Testis (tissue), 3 donors: ENCODE data around the gene ADAMTSL1. TPM values are rescaled to one million over a fixed set of nuclear protein-coding genes. Genes with fewer than 3 reads are reported as not detected.

Experiments
- DNase-seq: peaks from one replicate; pipeline ENCODE4 v3.0.0-alpha.2; 2019
- H3K27ac ChIP-seq, 2 donors: fragments of 200-600 bp; sonication (generic); one replicate each; pipeline ENCODE4 v1.5.1; 2019
- H3K27me3 ChIP-seq: fragments of 200-600 bp; sonication (generic); one replicate; pipeline ENCODE4 v1.5.1; 2019
- H3K36me3 ChIP-seq: fragments of 200-600 bp; sonication (generic); one replicate; pipeline ENCODE4 v1.5.1; 2017; ENCODE audit warnings: low read depth; ENCODE audit errors: missing control alignments
- H3K4me1 ChIP-seq: fragments of 200-600 bp; sonication (generic); one replicate; pipeline ENCODE4 v1.5.1; 2019
- H3K4me3 ChIP-seq, 2 donors: fragments of 200-600 bp; sonication (generic); one replicate each; pipeline ENCODE4 v1.5.1; 2017 to 2019
- H3K9me3 ChIP-seq: fragments of 200-600 bp; sonication (generic); one replicate; pipeline ENCODE4 v1.5.1; 2017
- POLR2A ChIP-seq: fragments of 450-650 bp; IDR thresholded peaks from one replicate; pipeline ENCODE4 v1.6.1; 2017; ENCODE audit warnings: antibody characterized with exemption, mild to moderate bottlenecking, moderate library complexity
- WGBS, 2 donors: methylation state at CpG; one replicate each; pipeline ENCODE4 v1.1.5; 2018; 5-methylcytosine and 5-hydroxymethylcytosine counted together
- intact Hi-C: fragments of 100-400 bp; cut with DNase I; formaldehyde crosslinking; loops from one replicate; pipeline ENCODE4 v1.15.1; 2023; ENCODE audit warnings: low total_unique reads
- polyA plus RNA-seq: library from polyadenylated mRNA; stranded (reverse); fragments of 350-450 nt; fragmentation: Illumina TruSeq; extraction: RNeasy Lipid Tissue Mini Kit (QIAGEN cat#74804); gene quantifications from one replicate; pipeline ENCODE4 v1.2.3, GENCODE V29; 2014; ENCODE audit warnings: low read depth, low replicate concordance; ENCODE audit not compliant: insufficient read depth
- total RNA-seq, 2 donors: library from RNA; depleted of rRNA; stranded (reverse); fragments of >200 nt; gene quantifications; one replicate each; pipeline ENCODE4 v1.2.3, GENCODE V29; 2016
- TF ChIP-seq, protein P1 (sequence below), 3 experiments: fragments of 450-650 bp in 2 of 3; fragments of 200-600 bp in 1 of 3; sonication (generic) in 1 of 3; IDR thresholded peaks; one replicate each; pipeline ENCODE4 v1.5.1; 2016 to 2019; ENCODE audit warnings: antibody characterized with exemption in 3 of 3, mild to moderate bottlenecking in 2 of 3, moderate library complexity in 1 of 3

Gene ADAMTSL1
- total and polyA plus RNA-seq, 3 donors from 2014 or later = 4.7 to 12.3 (median 6.7) TPM

DNA sequence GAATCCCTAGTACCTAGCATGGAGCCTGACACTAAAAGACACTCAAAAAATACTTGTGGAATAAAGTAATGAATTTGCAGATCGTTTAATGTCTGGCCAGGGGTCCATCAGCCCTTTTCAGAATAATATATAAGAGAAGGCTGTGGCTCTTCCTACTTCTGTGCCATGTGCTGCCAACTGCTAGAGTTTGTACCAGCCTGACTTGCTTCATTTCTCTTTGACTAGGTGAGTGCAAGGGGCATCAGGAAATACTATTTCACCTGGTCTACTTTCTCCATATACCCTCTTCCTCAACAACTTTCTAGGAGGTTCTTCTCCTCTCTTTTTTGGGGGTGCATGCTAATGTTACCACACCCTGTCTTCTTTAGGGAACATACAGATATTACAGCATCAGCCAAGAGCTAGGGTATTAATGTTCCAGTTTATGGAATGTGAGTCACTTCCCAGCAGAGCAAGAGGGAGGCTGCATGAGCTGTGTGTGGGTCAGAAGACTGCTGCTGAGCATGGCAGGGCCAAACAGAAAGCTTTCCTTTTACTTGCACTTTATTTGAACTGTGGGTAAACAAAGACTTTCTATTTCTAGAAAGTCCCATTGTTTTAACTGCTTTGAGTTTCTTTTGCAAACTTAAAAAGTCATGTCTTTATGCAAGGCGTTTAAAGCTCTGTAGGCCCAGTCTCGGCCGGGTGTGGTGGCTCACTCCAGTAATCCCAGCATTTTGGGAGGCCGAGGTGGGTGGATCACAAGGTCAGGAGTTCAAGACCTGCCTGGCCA lies 158.9 kb downstream of the ADAMTSL1 start:
- Histone ChIP-seq H3K27me3 (no peaks in the 10 kb centered on the region), H3K9me3 (no peaks in the 10 kb centered on the region), H3K4me3 (no peak overlapping the region), H3K36me3 (no peaks in the 10 kb centered on the region), H3K4me1 (peaks cover 5% of the 10 kb centered on the region), H3K27ac (no peak overlapping the region)
- intact Hi-C loops = no loop called here
- DNase-seq = no peak
- no peak for TF ChIP-seq POLR2A
- TF ChIP-seq, protein P1, sequence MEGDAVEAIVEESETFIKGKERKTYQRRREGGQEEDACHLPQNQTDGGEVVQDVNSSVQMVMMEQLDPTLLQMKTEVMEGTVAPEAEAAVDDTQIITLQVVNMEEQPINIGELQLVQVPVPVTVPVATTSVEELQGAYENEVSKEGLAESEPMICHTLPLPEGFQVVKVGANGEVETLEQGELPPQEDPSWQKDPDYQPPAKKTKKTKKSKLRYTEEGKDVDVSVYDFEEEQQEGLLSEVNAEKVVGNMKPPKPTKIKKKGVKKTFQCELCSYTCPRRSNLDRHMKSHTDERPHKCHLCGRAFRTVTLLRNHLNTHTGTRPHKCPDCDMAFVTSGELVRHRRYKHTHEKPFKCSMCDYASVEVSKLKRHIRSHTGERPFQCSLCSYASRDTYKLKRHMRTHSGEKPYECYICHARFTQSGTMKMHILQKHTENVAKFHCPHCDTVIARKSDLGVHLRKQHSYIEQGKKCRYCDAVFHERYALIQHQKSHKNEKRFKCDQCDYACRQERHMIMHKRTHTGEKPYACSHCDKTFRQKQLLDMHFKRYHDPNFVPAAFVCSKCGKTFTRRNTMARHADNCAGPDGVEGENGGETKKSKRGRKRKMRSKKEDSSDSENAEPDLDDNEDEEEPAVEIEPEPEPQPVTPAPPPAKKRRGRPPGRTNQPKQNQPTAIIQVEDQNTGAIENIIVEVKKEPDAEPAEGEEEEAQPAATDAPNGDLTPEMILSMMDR (IDR thresholded peaks at IDR 0.05) = no peak
- WGBS, 2 donors = 64 to 75% methylated on average over 5 of the region's 5 CpGs

- intact Hi-C loops = no loop called here
- H3K27ac ChIP-seq = no peak overlapping the region
Measured at GRCh38 chr9:18636781-18637180, 162.8 kb downstream of the ADAMTSL1 start.

DNA sequence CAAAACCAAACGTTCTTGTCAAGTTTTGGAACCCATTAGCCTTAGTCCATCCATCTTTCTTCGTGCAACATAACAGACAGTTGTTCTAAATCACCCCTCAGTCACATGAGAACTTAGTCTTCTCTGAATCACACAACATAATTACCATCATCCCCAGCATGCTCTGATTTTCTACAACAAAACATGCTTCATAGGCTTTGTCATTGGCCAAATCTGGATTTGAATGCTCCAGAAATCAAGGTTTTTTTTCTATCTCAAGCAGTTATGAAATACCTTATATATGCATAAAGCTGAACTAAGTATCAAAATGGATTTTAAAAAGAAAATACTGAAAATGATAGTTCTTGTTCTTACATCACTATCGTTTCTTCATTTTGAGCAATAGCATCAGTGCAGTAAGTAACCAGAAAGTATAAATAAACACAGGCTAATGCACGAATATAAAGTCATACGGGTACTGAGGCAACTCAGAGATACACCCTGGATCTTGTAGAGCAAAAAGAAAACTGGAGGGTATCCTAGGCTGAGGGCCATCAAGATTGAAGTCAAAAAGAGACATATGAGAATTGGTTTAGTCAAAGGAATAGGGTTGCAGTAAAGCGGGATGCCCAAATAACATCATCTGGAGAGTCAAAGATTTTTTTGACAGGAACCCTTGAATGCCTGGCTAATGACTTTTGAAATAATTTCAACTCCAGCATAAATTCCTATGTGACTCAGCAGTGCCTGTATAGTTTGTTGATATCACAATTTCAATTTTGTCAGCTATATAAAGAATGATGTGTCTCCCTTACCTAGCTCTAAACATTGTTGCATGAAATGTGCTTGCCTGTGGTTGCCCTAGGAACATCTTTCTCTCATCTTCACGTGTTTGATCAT lies 164.7 kb downstream of the ADAMTSL1 start:
- Histone ChIP-seq H3K4me1 (no peaks in the 10 kb centered on the region), H3K36me3 (no peaks in the 10 kb centered on the region), H3K4me3 (no peak overlapping the region), H3K27ac (no peak overlapping the region), H3K9me3 (no peaks in the 10 kb centered on the region), H3K27me3 (no peaks in the 10 kb centered on the region)
- intact Hi-C loops = no loop called here
- TF ChIP-seq POLR2A = no peak
- TF ChIP-seq, protein P1 (IDR thresholded peaks at IDR 0.05) = no peak
- 81 to 85% methylated on average over 7 of the region's 7 CpGs for WGBS, 2 donors
- DNase-seq = no peak

More at GRCh38 chr9:18636781-18637180, 162.8 kb downstream of the ADAMTSL1 start:
- no peaks in the 10 kb centered on the region for H3K36me3 ChIP-seq
- WGBS, 2 donors = 44 to 46% methylated on average over 2 of the region's 2 CpGs
- peaks cover 5% of the 10 kb centered on the region for H3K4me1 ChIP-seq
- TF ChIP-seq POLR2A = no peak
- TF ChIP-seq, protein P1 (IDR thresholded peaks at IDR 0.05) = no peak
- H3K9me3 ChIP-seq = no peaks in the 10 kb centered on the region
- no peak overlapping the region for H3K4me3 ChIP-seq
- no peaks in the 10 kb centered on the region for H3K27me3 ChIP-seq
- no peak for DNase-seq

GRCh38 chr9:18639911-18640310 lies 166.0 kb downstream of the ADAMTSL1 start:
- Histone ChIP-seq H3K36me3 (no peaks in the 10 kb centered on the region), H3K27me3 (no peaks in the 10 kb centered on the region), H3K9me3 (no peaks in the 10 kb centered on the region), H3K4me3 (no peak overlapping the region), H3K27ac (no peak overlapping the region), H3K4me1 (no peaks in the 10 kb centered on the region)
- 81 to 82% methylated on average over 4 of the region's 4 CpGs for WGBS, 2 donors
- intact Hi-C loops = no loop called here
- no peak for DNase-seq
- TF ChIP-seq, protein P1 (IDR thresholded peaks at IDR 0.05) = no peak
- TF ChIP-seq POLR2A = no peak
